SK-N-MC (cell line): Measurements from ENCODE around the gene SNCA.

Source experiments
- DNase-seq: peaks from one replicate; pipeline ENCODE4 v3.0.0-alpha.2; 2011; ENCODE audit warnings: low read depth, low spot score
- H3K27ac ChIP-seq: fragments of 200-600 bp; sonication (generic); 2 replicates; pipeline ENCODE4 v1.5.1; 2016; ENCODE audit warnings: mixed run types
- H3K36me3 ChIP-seq: fragments of 200-600 bp; sonication (generic); 2 replicates; pipeline ENCODE4 v1.6.1; 2017; ENCODE audit warnings: antibody characterized with exemption, low read length, mixed read lengths; ENCODE audit not compliant: insufficient read depth
- H3K4me3 ChIP-seq: fragments of 200-600 bp; sonication (generic); 2 replicates; pipeline ENCODE4 v1.5.1; 2016
- H3K9ac ChIP-seq: fragments of 200-600 bp; sonication (generic); 2 replicates; pipeline ENCODE4 v1.8.0; 2017; ENCODE audit warnings: mixed run types, mixed read lengths; ENCODE audit not compliant: insufficient read length
- H3K9me3 ChIP-seq: fragments of 200-600 bp; sonication (generic); 2 replicates; pipeline ENCODE4 v1.6.1; 2017; ENCODE audit warnings: low read depth, mild to moderate bottlenecking, antibody characterized with exemption, low read length, moderate library complexity, mixed read lengths
- EZH2 ChIP-seq: fragments of 200-600 bp; sonication (generic); IDR thresholded peaks from one replicate; pipeline ENCODE4 v1.6.1; 2017; ENCODE audit warnings: antibody characterized with exemption
- FOXP2 ChIP-seq: optimal IDR thresholded peaks from 2 replicates; pipeline ENCODE3; 2011; ENCODE audit warnings: mild to moderate bottlenecking, moderate library complexity; ENCODE audit not compliant: insufficient read depth; ENCODE audit errors: extremely low read length, control extremely low read depth
- POLR2AphosphoS5 ChIP-seq: IDR thresholded peaks from 2 replicates; pipeline ENCODE4 v1.6.1; 2012; ENCODE audit warnings: mild to moderate bottlenecking, low read depth, low read length, borderline replicate concordance

Gene SNCA

DNA sequence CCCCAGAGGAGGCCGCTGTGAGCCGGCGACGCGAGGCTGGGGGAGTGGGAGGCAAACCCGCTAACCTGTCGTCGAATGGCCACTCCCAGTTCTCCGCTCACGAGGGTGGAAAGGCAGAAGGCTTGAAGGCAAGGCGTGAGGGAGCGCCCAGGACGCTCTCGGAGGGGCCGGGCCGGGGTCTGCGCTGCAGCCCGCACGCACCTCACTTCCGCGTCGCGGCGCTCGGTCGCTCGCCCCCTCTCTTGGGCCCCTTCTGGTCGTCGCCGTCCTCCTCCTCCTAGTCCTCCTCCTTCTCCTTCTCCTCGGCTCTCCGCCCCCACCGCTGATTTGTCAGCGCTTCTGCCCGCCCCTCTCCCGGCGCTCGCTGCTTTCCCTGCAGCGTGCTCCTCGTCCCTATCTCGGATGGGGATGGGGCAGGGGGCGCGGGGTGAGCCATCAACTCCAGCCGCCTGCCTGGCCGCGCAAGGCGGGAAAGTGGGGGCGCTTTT lies at the start of gene SNCA:
SNCA (minus strand) TSS at position 265 of the 488 bp plus-strand sequence. CDS start 1,494 bp downstream, outside the sequence.
- Histone ChIP-seq H3K36me3 (peaks cover 7% of the 10 kb centered on the region; the same call in 1 of the 2 replicates), H3K4me3 (peak within 1 kb of the TSS; percentile 91), H3K27ac (no peak within 1 kb of the TSS), H3K9me3 (no peaks in the 10 kb centered on the region), H3K9ac (peak within 1 kb of the TSS; percentile 77)
- TF ChIP-seq POLR2AphosphoS5 (peak; percentile 69; the same call in 1 of the 2 replicates), EZH2 (no peak), FOXP2 (no peak)
- no peak for DNase-seq

DNA sequence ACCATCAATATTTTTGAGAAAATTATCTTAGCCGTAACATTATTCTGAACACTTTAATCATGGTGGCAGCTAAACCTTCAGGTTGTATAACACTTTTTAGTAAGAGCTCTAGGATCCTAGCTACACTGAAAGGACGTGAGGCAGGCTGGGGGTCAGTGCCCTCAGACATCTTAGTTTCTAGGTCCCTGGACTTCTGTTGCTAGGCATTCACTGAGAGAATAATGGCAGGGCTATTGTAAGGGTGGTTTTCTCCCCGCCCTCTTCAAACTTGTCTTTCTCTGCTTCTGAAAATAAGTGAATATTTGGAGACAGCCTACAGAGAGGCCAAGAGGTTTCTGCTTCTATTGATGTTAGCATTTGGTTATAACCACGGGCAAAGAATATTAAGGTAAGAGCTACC lies 42.3 kb upstream of the SNCA start:
- TF ChIP-seq EZH2 (no peak), POLR2AphosphoS5 (no peak), FOXP2 (no peak)

DNA sequence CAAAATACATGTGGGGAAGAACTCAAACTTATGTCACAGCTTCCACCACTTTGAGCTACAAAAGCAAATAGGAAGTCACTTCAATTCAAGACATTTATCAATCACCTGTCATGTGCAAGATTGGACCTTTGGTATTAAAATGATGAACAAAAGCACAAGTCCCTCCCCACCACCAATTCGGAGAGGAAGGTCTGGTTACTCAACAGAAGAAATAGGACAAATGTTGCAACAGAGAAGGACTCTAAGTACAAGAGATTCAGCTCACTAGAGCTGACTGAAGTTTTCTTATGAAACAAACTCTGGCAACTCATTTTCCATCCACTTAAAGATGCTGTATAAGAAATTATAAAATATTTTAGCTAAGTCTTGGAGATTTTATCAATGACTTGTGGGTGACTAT lies 41.6 kb upstream of the SNCA start:
- no peak overlapping the region for H3K27ac ChIP-seq
- DNase-seq = no peak
- H3K36me3 ChIP-seq = no peaks in the 10 kb centered on the region
- no peak overlapping the region for H3K4me3 ChIP-seq
- no peak overlapping the region for H3K9ac ChIP-seq
- no peaks in the 10 kb centered on the region for H3K9me3 ChIP-seq
- TF ChIP-seq POLR2AphosphoS5 (no peak), FOXP2 (no peak), EZH2 (no peak)

More for the DNA sequence above, 42.3 kb upstream of the SNCA start:
- DNase-seq = no peak
- no peak overlapping the region for H3K27ac ChIP-seq
- no peaks in the 10 kb centered on the region for H3K9me3 ChIP-seq
- H3K9ac ChIP-seq = no peak overlapping the region
- no peak overlapping the region for H3K4me3 ChIP-seq
- H3K36me3 ChIP-seq = no peaks in the 10 kb centered on the region

DNA sequence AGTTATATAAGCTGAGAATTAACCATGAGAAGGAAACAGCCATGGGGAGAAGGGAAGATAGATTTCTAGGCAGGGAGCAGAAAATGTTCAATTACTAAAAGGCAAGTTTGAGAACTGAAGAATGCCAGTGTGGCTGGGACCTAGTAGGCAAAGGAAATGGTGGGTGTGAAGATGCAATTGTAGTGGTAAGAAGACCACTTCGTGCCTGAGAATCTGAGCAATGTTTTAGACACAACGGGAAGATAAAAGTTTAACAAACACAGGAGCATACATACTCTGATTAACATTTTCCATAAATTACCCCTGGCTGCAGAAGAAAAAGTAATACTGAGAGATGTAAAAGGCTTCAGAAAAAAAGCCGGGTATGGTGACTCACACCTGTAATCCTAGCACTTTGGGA lies 39.6 kb upstream of the SNCA start:
- Histone ChIP-seq H3K4me3 (no peak overlapping the region), H3K36me3 (no peaks in the 10 kb centered on the region), H3K9me3 (no peaks in the 10 kb centered on the region), H3K27ac (no peak overlapping the region), H3K9ac (no peak overlapping the region)
- no peak for DNase-seq
- TF ChIP-seq FOXP2 = no peak
- TF ChIP-seq EZH2 = no peak
- no peak for TF ChIP-seq POLR2AphosphoS5

DNA sequence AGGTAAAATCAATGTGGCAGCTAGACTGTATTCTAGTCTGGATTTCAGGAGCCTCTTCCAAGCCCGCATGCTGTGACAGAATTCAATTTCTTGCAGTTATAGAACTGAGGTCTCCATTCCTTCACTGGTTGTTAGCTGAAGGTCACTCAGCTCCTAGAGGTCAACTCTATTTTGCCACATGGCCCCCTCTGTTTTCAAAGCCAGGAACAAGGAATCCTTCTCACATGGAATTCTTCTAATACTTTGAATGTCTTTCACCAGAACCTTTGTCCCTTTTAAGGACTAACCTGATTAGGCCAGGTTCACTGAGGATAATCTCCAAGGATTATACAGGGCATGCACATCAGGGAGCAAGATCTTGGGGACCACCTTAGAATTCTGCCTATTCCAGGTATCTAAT lies 34.2 kb upstream of the SNCA start:
- TF ChIP-seq EZH2 (no peak), FOXP2 (no peak), POLR2AphosphoS5 (no peak)
- H3K9me3 ChIP-seq = no peaks in the 10 kb centered on the region
- no peak for DNase-seq
- no peak overlapping the region for H3K4me3 ChIP-seq
- H3K27ac ChIP-seq = no peak overlapping the region
- no peaks in the 10 kb centered on the region for H3K36me3 ChIP-seq
- no peak overlapping the region for H3K9ac ChIP-seq

DNA sequence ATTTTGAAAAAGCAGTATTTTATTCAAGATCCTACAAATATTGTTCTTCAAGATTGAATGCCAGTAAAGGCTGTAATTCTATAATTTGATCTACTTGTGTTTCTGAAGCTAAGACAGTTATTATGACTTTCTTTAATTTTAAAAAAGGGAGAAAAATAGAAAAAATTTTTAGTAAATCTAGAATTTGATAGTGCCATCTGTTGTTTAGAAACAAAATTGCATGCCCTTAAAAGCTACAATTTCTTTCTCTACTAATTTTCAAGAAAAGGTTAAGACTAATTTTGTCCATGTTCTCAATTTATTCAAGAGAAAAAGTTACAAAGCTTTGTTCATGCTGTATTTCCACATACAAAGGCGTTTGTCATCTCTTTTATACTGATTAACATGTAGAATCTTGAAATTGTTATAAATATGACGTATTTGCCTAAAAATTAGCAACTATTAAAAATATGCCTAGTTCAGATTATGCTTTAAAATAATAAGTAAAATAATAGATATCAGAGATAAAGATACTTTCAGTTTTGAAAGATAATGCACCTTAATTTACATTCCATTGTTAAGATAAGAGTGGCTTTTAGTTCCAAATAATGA lies 32.1 kb upstream of the SNCA start:
- no peak overlapping the region for H3K27ac ChIP-seq
- DNase-seq = no peak
- TF ChIP-seq EZH2 = no peak
- no peak for TF ChIP-seq FOXP2
- no peak for TF ChIP-seq POLR2AphosphoS5
- H3K9ac ChIP-seq = no peak overlapping the region
- no peaks in the 10 kb centered on the region for H3K36me3 ChIP-seq
- H3K4me3 ChIP-seq = no peak overlapping the region
- no peaks in the 10 kb centered on the region for H3K9me3 ChIP-seq

DNA sequence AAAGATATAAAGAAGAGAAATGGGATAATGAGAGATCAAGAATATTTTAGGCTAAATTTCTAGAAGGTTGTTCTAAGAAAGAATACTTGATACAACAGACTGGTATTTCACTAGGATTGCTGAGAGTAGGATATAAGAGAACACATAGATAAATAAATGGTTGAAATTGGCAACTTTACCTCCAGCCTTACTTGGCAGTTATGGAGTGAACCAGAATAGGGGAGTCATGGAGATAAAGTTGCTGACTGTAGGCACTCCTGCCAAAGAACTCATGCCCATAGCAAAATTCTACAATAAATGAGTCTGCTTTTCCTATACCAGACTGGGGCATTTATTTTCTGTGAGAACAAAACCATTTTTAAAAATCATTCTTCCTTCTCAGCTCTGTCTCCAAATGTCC lies 31.3 kb upstream of the SNCA start:
- DNase-seq = no peak
- Histone ChIP-seq H3K4me3 (no peak overlapping the region), H3K9me3 (no peaks in the 10 kb centered on the region), H3K9ac (no peak overlapping the region), H3K27ac (no peak overlapping the region), H3K36me3 (no peaks in the 10 kb centered on the region)
- no peak for TF ChIP-seq POLR2AphosphoS5
- no peak for TF ChIP-seq EZH2
- TF ChIP-seq FOXP2 = no peak

DNA sequence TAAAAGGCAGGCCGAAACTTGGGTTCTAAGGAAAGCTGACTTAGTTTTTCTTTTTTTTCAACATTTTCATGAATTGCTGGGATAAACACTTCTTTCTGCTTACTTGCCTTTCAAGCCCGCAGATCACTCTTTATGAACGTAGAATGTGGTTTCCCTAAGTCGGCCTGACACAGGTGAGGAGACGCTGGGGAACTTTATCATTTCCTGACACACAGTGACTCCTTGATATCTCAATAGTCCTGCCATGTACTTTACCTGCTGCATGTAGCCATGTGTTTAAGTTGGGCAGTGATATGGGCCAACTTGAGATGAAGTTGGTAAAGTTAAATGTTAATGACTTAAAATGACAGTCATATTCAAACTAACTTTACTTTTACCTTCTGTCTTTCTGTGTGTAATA lies 26.6 kb upstream of the SNCA start:
- Histone ChIP-seq H3K9me3 (no peaks in the 10 kb centered on the region), H3K36me3 (no peaks in the 10 kb centered on the region), H3K9ac (no peak overlapping the region), H3K4me3 (no peak overlapping the region), H3K27ac (no peak overlapping the region)
- TF ChIP-seq EZH2 (no peak), FOXP2 (no peak), POLR2AphosphoS5 (no peak)
- no peak for DNase-seq

DNA sequence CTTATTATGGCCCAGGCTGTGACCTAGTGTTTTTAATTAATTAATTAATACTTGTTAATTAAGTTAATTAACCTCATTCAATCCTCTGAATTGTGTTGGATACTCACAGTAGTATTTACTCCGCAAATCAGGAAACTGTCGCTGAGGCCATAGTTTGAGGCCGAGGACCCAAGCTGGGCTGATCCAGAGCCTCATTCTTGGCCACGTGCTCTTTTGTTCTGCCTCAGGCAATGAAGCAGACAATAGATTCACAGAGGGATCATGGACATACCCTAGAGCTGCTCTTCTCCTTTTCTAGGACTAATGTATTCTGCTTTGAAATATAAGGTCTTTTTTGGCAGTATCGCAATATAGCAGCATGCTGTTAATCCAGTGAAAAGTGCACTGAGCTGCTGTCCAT lies 24.0 kb upstream of the SNCA start:
- H3K36me3 ChIP-seq = no peaks in the 10 kb centered on the region
- H3K27ac ChIP-seq = no peak overlapping the region
- no peak overlapping the region for H3K9ac ChIP-seq
- DNase-seq = no peak
- TF ChIP-seq POLR2AphosphoS5 (no peak), FOXP2 (no peak)
- H3K9me3 ChIP-seq = no peaks in the 10 kb centered on the region
- no peak overlapping the region for H3K4me3 ChIP-seq
